GM23338 (cell line): ENCODE data around the gene FTL. TPM values are rescaled to one million over a fixed set of nuclear protein-coding genes. Genes with fewer than 3 reads are reported as not detected.

Source experiments
- ATAC-seq: fragments of 200-7000 bp; cut with Tn5 transposase; 3 replicates; pipeline ENCODE4 v1.9.1; 2020
- DNase-seq: peaks from one replicate; pipeline ENCODE4 v3.0.0-alpha.2; 2015; ENCODE audit warnings: low spot score
- H2AFZ ChIP-seq: fragments of 200-600 bp; sonication (generic); 2 replicates; pipeline ENCODE4 v1.8.0; 2016; ENCODE audit warnings: antibody characterized with exemption, mild to moderate bottlenecking, moderate library complexity
- H3F3A ChIP-seq: fragments of 200-600 bp; sonication (generic); replicated peaks from 2 replicates; pipeline ENCODE4 v1.8.0; 2017; ENCODE audit warnings: antibody characterized with exemption, mixed run types, low read depth
- H3K27ac ChIP-seq: fragments of 200-600 bp; sonication (generic); 2 replicates; pipeline ENCODE4 v1.6.1; 2016; ENCODE audit warnings: low read depth
- H3K27me3 ChIP-seq: fragments of 200-600 bp; sonication (generic); 2 replicates; pipeline ENCODE4 v1.8.0; 2016; ENCODE audit warnings: mild to moderate bottlenecking, mixed run types, moderate library complexity; ENCODE audit not compliant: insufficient read depth
- H3K36me3 ChIP-seq: fragments of 200-600 bp; sonication (generic); 2 replicates; pipeline ENCODE4 v1.8.0; 2016; ENCODE audit warnings: mild to moderate bottlenecking; ENCODE audit not compliant: insufficient read depth
- H3K4me1 ChIP-seq: fragments of 200-600 bp; sonication (generic); 2 replicates; pipeline ENCODE4 v1.8.0; 2016; ENCODE audit warnings: mild to moderate bottlenecking, moderate library complexity; ENCODE audit not compliant: insufficient read depth
- H3K4me2 ChIP-seq: fragments of 200-600 bp; sonication (generic); 2 replicates; pipeline ENCODE4 v1.7.1; 2017; ENCODE audit warnings: mixed run types
- H3K4me3 ChIP-seq: fragments of 200-600 bp; sonication (generic); 2 replicates; pipeline ENCODE4 v1.6.1; 2016; ENCODE audit warnings: mixed run types
- H3K79me2 ChIP-seq: fragments of 200-600 bp; sonication (generic); replicated peaks from 2 replicates; pipeline ENCODE4 v1.8.0; 2017; ENCODE audit warnings: mild to moderate bottlenecking; ENCODE audit not compliant: insufficient read depth
- H3K9me2 ChIP-seq: fragments of 200-600 bp; sonication (generic); 2 replicates; pipeline ENCODE4 v1.8.0; 2017; ENCODE audit not compliant: insufficient read depth
- H4K20me1 ChIP-seq: fragments of 200-600 bp; sonication (generic); replicated peaks from 2 replicates; pipeline ENCODE4 v1.8.0; 2017; ENCODE audit warnings: mild to moderate bottlenecking; ENCODE audit not compliant: insufficient read depth
- H3K27ac Mint-ChIP-seq: 2 replicates; pipeline ENCODE4 v1.8.0; 2020; ENCODE audit warnings: inconsistent platforms, mild to moderate bottlenecking, moderate library complexity, mixed read lengths
- H3K27me3 Mint-ChIP-seq: 3 replicates; pipeline ENCODE4 v1.8.0; 2022; ENCODE audit warnings: low read depth, mild to moderate bottlenecking, moderate library complexity, mixed read lengths, inconsistent platforms; ENCODE audit not compliant: insufficient read depth, poor library complexity
- H3K36me3 Mint-ChIP-seq: 3 replicates; pipeline ENCODE4 v1.8.0; 2021; ENCODE audit warnings: low read depth, mild to moderate bottlenecking, inconsistent platforms, moderate library complexity, mixed read lengths
- H3K4me1 Mint-ChIP-seq: 3 replicates; pipeline ENCODE4 v1.8.0; 2020; ENCODE audit warnings: mild to moderate bottlenecking, inconsistent platforms, mixed read lengths
- H3K4me3 Mint-ChIP-seq: 3 replicates; pipeline ENCODE4 v1.8.0; 2021; ENCODE audit warnings: moderate library complexity, mild to moderate bottlenecking, inconsistent platforms, mixed read lengths
- H3K9me3 Mint-ChIP-seq: 3 replicates; pipeline ENCODE4 v1.8.0; 2020; ENCODE audit warnings: moderate library complexity, mild to moderate bottlenecking, inconsistent platforms, mixed read lengths
- CTCF ChIP-seq, 2 experiments: fragments of 200-600 bp in 1 of 2; sonication (generic) in 1 of 2; conservative IDR thresholded peaks; 2 replicates each; pipeline versions ENCODE4 v1.5.1 to v1.6.1; 2016 to 2017; ENCODE audit warnings: antibody characterized with exemption in 2 of 2, low read depth in 2 of 2, mild to moderate bottlenecking in 2 of 2, moderate library complexity in 1 of 2
- ETS1 ChIP-seq: IDR thresholded peaks from 2 replicates; pipeline ENCODE4 v1.6.1; 2016; ENCODE audit warnings: antibody characterized with exemption
- EZH2 ChIP-seq: fragments of 200-600 bp; sonication (generic); IDR thresholded peaks from one replicate; pipeline ENCODE4 v1.8.0; 2017; ENCODE audit warnings: antibody characterized with exemption, mild to moderate bottlenecking, low read depth; ENCODE audit not compliant: unreplicated experiment
- EZH2phosphoT487 ChIP-seq: fragments of 200-600 bp; sonication (generic); IDR thresholded peaks from one replicate; pipeline ENCODE4 v1.8.1; 2018; ENCODE audit warnings: antibody characterized with exemption; ENCODE audit not compliant: unreplicated experiment
- NANOG ChIP-seq: IDR thresholded peaks from 2 replicates; pipeline ENCODE4 v1.6.1; 2016; ENCODE audit warnings: antibody characterized with exemption, borderline replicate concordance
- POLR2AphosphoS5 ChIP-seq: IDR thresholded peaks from 2 replicates; pipeline ENCODE4 v1.6.1; 2016; ENCODE audit warnings: antibody characterized with exemption, low read depth
- ZNF114 ChIP-seq: fragments of 250-450 bp; sonication (Bioruptor Pico); IDR thresholded peaks from 2 replicates; pipeline ENCODE4 v1.5.0; 2020; ENCODE audit warnings: mild to moderate bottlenecking, moderate library complexity
- ZNF331 ChIP-seq: fragments of 250-450 bp; sonication (Bioruptor Pico); IDR thresholded peaks from 2 replicates; pipeline ENCODE4 v1.5.0; 2020; ENCODE audit warnings: low read depth, mild to moderate bottlenecking, moderate library complexity
- ZNF462 ChIP-seq: fragments of 250-450 bp; sonication (Bioruptor Pico); IDR thresholded peaks from 2 replicates; pipeline ENCODE4 v1.5.0; 2020; ENCODE audit warnings: mild to moderate bottlenecking, moderate library complexity
- polyA plus RNA-seq: library from polyadenylated mRNA; unstranded; fragments of >200 nt; fragmentation: Nextera tagmentation; extraction: Ambion mirVana; gene quantifications from 2 replicates; pipeline ENCODE4 v1.2.1, GENCODE V29; 2016
- total RNA-seq: library from RNA; depleted of rRNA; stranded (reverse); fragments of >200 nt; shearing (Covaris generic); gene quantifications from 2 replicates; pipeline ENCODE4 v1.2.3, GENCODE V29; 2014

The FTL gene
- total and polyA plus RNA-seq, 2 experiments from 2014 or later = 2,064 to 5,436 TPM

GRCh38 chr19:48959341-48960239, 5.5 kb upstream of the FTL start (continued):
- TF ChIP-seq ETS1 = no peak
- TF ChIP-seq POLR2AphosphoS5 = no peak
- TF ChIP-seq EZH2phosphoT487 = no peak
- TF ChIP-seq CTCF (conservative IDR thresholded peaks at IDR 0.05; ENCODE audit: low read depth in 2 of 2) = no peak

- peaks cover 52% of the 10 kb centered on the region for H3K36me3 Mint-ChIP-seq
- H2AFZ ChIP-seq = no peak overlapping the region
- H3K4me2 ChIP-seq = no peak overlapping the region; the same call in 1 of the 2 replicates
- H3K4me1 Mint-ChIP-seq = peaks cover 34% of the 10 kb centered on the region
- peaks cover 35% of the 10 kb centered on the region for H3K79me2 ChIP-seq
- peaks cover 9% of the 10 kb centered on the region for H3K9me3 Mint-ChIP-seq
- DNase-seq = no peak
- no peak overlapping the region for H3K4me3 Mint-ChIP-seq
- H3K27me3 Mint-ChIP-seq = peaks cover 43% of the 10 kb centered on the region
- peaks cover 53% of the 10 kb centered on the region for H3F3A ChIP-seq
- no peak overlapping the region; the same call in 1 of the 2 replicates for H3K27ac Mint-ChIP-seq
- H3K27me3 ChIP-seq = no peaks in the 10 kb centered on the region
- ATAC-seq = no peak
- H3K4me1 ChIP-seq = peaks cover 18% of the 10 kb centered on the region
- H3K9me2 ChIP-seq = no peaks in the 10 kb centered on the region
- peaks cover 14% of the 10 kb centered on the region for H4K20me1 ChIP-seq
- peaks cover 12% of the 10 kb centered on the region for H3K36me3 ChIP-seq
- peak overlapping the region; percentile 79; the same call in 1 of the 2 replicates for H3K27ac ChIP-seq
- no peak overlapping the region for H3K4me3 ChIP-seq
- TF ChIP-seq EZH2 (no peak), ZNF331 (no peak), ZNF462 (CRISPR knock-in tag) (no peak), ZNF114 (no peak), CTCF (conservative IDR thresholded peaks at IDR 0.05; ENCODE audit: low read depth in 2 of 2) (no peak), NANOG (no peak)
Observed at GRCh38 chr19:48961051-48961649, 4.0 kb upstream of the FTL start.
